GM21619 (cell line): ENCODE data around the gene ZBTB42.

ENCODE experiments used
- ATAC-seq: cut with Tn5 transposase; IDR thresholded peaks from one replicate; pipeline ENCODE4 v1.9.1; 2021; ENCODE audit not compliant: unreplicated experiment

Gene ZBTB42

GRCh38 chr14:104782086-104782807 is 18.7 kb upstream of the ZBTB42 start:
- ATAC-seq, result no peak

GRCh38 chr14:104782808-104783139 is 18.1 kb upstream of the ZBTB42 start:
- no peak for ATAC-seq

GRCh38 chr14:104783484-104784217 is 17.2 kb upstream of the ZBTB42 start:
- ATAC-seq, result no peak

- ATAC-seq, result no peak
Observed at GRCh38 chr14:104784218-104784568, 16.7 kb upstream of the ZBTB42 start.

DNA sequence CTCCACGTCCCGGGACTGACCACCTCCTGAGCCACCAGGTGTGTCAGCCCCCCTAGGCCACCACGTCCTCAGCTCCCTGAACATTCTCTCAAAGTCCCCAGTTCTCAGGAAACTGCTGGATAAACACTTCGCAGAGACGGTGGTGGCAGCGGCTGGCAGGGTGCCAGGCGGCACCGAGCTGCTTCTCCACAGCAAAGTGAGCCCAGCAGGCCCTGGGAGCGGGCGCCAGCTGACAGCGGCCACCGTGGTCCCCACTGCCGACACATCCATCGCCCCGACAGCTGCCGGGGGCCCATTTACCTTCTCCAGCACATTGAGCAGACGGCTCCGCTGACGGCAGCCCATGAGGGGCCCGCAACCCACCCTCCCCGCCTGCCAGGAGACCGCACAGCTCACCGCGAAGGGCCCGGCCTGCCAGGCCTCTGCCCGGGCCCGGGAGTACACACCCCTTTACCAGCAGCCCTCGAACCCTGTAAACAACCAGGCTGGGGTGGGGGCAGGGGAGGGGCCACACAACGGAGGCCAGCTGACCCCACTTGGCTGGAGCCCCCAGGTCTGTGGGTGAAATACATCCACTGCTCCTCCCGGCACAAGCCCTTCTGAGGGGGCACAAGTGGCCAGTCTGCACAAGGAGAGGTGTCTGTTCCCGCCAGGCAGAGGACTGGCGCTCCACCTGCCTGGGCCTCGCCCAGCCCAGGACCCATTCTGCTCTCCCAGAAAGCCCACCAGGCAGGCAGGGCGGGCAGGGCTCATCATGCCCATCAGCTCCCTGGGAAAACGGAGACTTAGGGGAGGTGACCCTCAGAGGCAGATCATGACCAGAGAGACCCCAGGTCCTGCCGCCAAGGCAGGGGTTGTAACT is 15.8 kb upstream of the ZBTB42 start:
- no peak for ATAC-seq

GRCh38 chr14:104785708-104786080 is 15.2 kb upstream of the ZBTB42 start:
- no peak for ATAC-seq

GRCh38 chr14:104786091-104786586 is 14.8 kb upstream of the ZBTB42 start:
- ATAC-seq, result no peak

GRCh38 chr14:104786726-104787675 is 13.9 kb upstream of the ZBTB42 start:
- no peak for ATAC-seq

DNA sequence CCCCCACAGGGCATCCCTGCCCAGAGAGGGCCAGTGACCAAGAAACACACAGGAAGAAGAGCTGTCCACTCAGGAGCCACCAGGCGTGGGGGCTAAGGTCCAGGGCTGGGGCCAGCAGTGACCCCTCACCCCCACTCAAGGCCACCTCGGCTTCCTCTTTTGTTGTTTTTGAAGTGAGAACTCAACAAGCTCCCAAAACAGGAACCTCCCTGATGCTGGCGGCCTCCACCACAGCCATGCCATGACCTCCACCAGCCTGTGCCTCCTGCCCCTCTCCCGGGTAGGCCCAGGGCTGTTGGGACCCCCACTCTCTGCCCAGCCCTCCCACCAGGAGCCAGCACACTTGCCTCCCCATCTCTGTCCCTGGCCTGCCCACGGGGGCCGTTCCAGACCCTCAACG is 13.2 kb upstream of the ZBTB42 start:
- ATAC-seq, result no peak

GRCh38 chr14:104788161-104788818 is 12.6 kb upstream of the ZBTB42 start:
- no peak for ATAC-seq

DNA sequence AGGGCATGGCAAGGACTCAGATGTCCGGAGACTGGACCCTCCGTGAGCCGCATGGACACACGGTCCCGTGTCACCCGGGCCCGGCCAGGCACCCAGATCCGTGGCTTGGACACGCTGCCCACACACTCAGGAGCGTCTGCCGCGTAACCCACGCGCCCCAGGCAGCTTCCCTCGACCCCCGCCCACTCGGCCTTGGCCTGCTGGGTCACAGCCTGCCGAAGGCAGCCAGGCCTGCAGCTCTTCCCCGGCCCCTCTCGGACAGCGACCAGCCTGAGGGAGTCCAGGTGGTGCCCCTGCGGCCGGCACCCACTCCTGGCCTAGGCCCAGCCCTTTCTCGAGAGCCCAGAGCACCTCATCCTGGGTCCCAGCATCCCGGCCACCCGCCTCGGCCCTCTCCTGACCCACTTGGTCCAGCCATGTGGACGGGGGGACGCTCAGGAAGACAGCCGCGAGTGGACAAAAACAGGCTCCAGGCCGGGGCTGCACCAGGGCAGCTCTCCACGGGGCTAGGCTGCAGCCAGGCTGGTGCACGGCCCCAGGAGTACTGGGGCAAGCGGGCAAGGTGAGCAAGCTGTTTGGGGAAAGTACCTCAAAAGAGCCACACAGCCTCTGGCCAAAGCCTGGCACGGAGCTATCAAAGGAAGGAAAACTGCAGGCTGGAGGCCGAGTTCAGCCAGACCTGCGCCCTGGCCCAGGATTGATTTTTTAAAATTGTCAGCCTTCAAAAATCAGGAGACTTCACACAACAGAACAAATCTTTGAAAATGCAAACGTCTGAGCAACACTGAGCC is 11.8 kb upstream of the ZBTB42 start:
- ATAC-seq, result no peak

- ATAC-seq, result no peak
Observed at GRCh38 chr14:104789752-104790743, 10.9 kb upstream of the ZBTB42 start.

DNA sequence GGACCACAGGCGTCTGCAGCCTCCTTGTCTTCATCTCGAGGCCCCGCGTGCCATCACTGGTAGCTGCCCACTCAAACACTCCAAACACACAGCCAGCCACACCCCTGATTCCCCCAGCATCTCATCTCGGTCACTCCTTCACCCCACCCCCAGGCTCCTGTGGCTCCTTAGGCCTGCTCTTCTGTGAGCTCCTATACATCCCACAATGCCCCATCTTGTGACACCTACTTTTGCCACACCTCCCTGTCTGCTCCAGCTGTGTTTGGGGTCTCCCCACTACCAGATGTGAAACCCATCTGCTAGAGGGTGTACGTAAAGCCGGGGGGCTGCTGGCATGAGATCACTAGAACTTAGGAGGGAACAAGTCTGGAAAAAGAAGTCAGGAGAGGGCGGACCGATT is 9.5 kb upstream of the ZBTB42 start:
- ATAC-seq, result no peak

DNA sequence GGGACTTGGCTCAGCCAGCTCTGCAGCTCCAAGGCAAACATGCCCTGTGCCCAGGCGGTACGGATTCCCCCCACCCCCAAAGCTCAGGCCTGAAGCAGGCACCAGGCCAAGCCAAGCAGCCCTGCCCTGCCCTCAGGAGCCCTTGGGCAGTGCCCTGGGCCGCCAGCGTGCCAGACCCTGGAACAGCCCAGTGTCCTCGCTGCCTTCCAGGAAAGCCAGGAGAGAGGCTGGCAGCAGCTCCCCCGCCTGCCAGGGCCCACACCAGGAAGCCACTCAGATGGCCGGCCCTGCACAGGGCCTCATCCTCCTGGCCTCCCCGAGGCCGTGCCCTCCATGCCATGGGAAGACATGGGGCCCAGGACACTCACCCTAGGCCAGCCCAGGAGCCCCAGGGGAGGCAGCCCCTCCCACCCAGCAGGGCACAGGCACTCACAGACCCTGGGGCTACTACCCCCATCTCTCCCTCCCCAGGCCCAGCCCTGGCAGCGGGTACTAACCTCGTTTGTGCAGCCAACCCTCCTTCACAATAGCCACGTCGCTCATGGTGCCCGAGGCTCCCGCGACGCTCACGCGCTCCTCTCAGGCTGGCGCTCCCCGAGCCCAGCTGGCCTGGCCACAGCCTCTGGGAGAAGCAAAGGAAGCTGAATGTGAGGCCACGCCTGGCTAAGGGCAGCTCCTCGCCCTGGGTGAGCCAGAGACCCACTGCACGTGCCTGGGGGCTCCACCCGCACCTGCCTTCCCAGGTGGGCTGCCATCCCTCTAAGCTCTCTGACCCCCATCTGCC is 8.6 kb upstream of the ZBTB42 start:
- ATAC-seq, result no peak

GRCh38 chr14:104792945-104793702 is 7.8 kb upstream of the ZBTB42 start:
- ATAC-seq, result no peak

DNA sequence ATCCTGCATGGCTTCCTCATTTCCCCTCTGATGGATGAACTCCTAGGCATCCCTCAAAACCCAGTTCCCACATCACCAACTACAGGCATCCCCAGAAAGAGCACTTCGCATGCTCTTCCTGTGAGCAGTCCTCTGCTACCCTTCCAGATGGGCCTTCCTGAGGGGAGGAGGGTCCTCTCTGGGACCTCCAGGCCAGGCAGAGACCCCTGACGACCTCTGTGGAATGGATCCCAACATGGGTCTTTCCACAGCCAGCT is 7.3 kb upstream of the ZBTB42 start:
- ATAC-seq, result no peak

DNA sequence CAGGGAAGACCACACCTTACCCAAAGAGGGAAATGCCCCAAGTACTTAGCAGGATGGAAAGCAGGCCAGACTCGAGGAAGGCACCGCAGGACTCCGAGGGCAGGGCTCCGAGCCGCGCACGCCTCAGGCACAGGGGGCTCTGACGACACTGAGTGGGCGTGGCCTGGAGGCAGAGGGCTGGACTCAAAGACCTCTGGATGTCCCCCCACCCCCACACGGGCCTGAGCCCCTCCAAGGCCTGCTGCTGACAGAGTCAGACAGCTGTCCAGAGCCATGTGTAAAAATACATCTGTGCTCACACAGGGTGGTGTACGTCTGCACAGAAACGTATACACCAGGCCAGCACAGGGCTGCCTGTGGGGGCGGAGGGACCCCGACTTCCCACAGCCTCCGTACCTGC is 6.8 kb upstream of the ZBTB42 start:
- ATAC-seq, result no peak
